Myometrial cell (primary cell): Measurements from ENCODE around the gene CYP11A1. TPM values are rescaled to one million over a fixed set of nuclear protein-coding genes. Genes with fewer than 3 reads are reported as not detected.

Experiments
- total RNA-seq: library from RNA; depleted of rRNA; stranded (reverse); fragments of >200 nt; gene quantifications from 2 replicates; pipeline ENCODE4 v1.2.3, GENCODE V29; 2015

Gene CYP11A1
- total RNA-seq: 0.53 and 3.2 TPM in 2 replicates

DNA sequence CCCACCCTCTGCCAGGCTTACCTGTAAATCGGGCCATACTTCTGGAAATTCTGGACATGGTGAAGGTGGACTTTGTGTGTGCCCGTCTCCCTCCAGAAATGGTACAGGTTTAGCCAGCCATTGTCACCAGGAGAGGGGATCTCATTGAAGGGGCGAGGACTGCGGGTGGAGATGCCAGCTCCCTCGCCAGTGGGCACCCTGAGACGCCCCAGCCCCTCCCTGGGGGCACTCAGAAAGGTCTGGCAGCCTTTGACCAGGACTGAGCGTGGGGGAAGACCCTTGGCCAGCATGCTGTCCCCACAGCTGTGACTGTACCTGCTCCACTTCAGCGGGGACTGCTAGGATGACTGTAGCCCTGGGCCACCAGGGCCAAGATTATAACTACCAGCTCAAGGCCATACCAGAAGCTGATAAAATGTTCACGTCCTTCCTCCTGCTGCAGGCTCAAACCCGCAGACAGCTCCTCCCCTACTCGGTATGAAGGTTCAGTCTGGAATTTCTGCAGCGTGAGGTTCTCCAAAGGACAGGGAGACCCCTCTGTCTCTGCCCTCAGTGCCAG, at the start of gene CYP11A1:
CYP11A1 (minus strand) TSS at position 351 of the 559 bp plus-strand sequence; CDS start at position 290, 61 bp downstream.

Other genes with a start within 250 kb of the CYP11A1 start
- gene ISLR2, start 237.1 kb downstream of the CYP11A1 start, total RNA-seq: 0.18 TPM in 1 of 2 replicates, not detected in the other
- 136 and 187 TPM in 2 replicates for gene ISLR, start 193.9 kb downstream of the CYP11A1 start, total RNA-seq
- gene STRA6, start 164.9 kb downstream of the CYP11A1 start, total RNA-seq: 9.4 and 11.2 TPM in 2 replicates
- 0.29 and 1.6 TPM in 2 replicates for gene CCDC33, start 131.3 kb downstream of the CYP11A1 start, total RNA-seq
- gene SEMA7A, start 66.3 kb upstream of the CYP11A1 start, total RNA-seq: 71.4 and 86.2 TPM in 2 replicates
- 102 and 103 TPM in 2 replicates for gene UBL7, start 93.5 kb upstream of the CYP11A1 start, total RNA-seq
- 0.58 and 2.8 TPM in 2 replicates for gene ARID3B, start 173.6 kb upstream of the CYP11A1 start, total RNA-seq
- gene CLK3, start 248.2 kb upstream of the CYP11A1 start, total RNA-seq: 103 and 121 TPM in 2 replicates